ENCODE data around the gene EDEM2.
A peak's percentile ranks its signal among the peaks of the same experiment; 100 is the strongest.
"Not testable (repeated sequence)": the region's sequence is repeated elsewhere in the genome, so short reads cannot be mapped to it uniquely, and the experiment has no call there.

The EDEM2 gene, protein sequence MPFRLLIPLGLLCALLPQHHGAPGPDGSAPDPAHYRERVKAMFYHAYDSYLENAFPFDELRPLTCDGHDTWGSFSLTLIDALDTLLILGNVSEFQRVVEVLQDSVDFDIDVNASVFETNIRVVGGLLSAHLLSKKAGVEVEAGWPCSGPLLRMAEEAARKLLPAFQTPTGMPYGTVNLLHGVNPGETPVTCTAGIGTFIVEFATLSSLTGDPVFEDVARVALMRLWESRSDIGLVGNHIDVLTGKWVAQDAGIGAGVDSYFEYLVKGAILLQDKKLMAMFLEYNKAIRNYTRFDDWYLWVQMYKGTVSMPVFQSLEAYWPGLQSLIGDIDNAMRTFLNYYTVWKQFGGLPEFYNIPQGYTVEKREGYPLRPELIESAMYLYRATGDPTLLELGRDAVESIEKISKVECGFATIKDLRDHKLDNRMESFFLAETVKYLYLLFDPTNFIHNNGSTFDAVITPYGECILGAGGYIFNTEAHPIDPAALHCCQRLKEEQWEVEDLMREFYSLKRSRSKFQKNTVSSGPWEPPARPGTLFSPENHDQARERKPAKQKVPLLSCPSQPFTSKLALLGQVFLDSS

DNA sequence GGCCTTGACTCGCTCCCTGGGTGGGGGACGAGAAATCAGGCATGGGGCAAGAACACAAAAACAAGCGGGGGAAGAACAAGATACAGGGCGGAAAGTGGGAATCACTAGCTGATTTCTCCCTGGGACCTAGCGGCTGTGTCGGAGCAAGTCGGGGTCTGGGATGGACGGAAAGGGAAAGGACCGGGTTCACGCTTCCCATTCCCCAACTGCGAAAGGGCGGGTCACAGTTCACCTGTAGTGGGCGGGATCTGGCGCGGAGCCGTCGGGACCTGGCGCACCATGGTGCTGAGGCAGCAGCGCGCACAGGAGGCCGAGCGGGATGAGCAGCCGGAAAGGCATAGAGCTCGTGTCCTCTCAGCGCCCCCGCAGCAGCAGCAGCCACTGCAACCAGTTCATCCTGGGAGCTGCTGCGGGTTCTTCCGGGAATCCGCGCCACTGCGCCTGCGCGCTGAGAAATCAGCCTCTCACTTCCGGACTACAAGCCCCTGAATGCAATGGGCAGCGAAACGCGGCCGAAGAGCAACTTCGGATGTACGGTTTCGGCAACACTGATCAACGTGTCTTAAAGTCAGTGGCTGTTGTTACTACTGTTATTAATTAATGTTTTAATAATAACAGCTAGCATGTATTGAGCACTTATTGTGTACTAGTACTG is at the start of gene EDEM2:
Gene EDEM2, minus strand, starts transcription at position 417 of the 655 bp plus-strand sequence. Its CDS starts 78 bp downstream, at position 339.
- H3K4me3 ChIP-seq (ENCODE audit: low read depth, low read length), result peak within 1 kb of the TSS; percentile 63
- TF ChIP-seq, protein P1, sequence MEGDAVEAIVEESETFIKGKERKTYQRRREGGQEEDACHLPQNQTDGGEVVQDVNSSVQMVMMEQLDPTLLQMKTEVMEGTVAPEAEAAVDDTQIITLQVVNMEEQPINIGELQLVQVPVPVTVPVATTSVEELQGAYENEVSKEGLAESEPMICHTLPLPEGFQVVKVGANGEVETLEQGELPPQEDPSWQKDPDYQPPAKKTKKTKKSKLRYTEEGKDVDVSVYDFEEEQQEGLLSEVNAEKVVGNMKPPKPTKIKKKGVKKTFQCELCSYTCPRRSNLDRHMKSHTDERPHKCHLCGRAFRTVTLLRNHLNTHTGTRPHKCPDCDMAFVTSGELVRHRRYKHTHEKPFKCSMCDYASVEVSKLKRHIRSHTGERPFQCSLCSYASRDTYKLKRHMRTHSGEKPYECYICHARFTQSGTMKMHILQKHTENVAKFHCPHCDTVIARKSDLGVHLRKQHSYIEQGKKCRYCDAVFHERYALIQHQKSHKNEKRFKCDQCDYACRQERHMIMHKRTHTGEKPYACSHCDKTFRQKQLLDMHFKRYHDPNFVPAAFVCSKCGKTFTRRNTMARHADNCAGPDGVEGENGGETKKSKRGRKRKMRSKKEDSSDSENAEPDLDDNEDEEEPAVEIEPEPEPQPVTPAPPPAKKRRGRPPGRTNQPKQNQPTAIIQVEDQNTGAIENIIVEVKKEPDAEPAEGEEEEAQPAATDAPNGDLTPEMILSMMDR (IDR thresholded peaks at IDR 0.05; ENCODE audit: borderline replicate concordance, insufficient read depth, low read depth, low read length), result no peak

DNA sequence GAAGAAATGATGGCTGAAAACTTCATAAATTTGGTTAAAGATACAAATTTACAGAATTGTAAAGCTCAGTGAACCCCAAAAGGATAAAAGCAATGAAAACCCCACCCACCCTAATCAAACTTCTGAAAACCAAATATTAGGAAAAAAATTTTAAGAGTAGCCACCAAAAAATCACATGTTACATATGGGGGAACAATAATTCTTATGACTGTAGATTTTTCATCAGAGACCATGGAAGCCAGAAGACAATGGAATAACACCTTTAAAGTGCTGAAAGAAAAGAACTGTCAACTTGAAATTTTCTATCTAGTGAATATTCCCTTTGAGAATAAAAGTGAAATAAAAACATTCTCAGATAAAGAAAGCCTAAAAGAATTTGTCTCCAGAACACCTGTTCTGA is 49.2 kb upstream of the EDEM2 start:
- TF ChIP-seq, protein P1 (IDR thresholded peaks at IDR 0.05; ENCODE audit: borderline replicate concordance, insufficient read depth, low read depth, low read length), result no peak
- no peak overlapping the region for H3K4me3 ChIP-seq (ENCODE audit: low read depth, low read length)

DNA sequence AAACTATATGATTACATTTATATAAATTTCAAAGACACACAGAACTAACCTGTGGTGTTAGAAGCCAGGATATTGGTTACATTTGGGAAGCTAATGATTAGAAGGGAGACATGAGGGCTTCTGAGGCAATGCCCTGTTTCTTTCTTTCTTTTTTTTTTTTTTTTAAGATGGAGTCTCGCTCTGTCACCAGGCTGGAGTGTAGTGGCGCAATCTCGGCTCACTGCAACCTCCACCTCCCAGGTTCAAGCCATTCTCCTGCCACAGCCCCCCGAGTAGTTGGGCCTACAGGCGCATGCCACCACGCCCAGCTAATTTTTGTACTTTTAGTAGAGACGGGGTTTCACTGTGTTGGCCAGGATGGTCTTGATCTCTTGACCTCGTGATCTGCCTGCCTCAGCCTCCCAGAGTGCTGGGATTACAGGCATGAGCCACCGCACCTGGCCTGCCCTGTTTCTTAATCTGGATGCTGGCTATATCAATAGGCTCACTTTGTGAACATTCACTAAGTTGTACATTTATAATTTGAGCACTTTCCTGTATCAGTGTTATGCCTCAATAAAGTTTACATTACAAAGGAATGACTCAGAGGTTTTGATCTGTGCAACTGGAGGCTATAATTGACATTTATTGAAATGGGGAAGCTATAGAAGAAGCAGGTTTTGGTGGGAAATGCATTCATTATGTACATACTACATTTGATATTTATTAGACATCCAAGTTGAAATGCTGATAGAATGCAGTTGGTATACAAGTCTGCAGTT is 46.1 kb upstream of the EDEM2 start:
- not testable (repeated sequence) for H3K4me3 ChIP-seq (ENCODE audit: low read depth, low read length)

DNA sequence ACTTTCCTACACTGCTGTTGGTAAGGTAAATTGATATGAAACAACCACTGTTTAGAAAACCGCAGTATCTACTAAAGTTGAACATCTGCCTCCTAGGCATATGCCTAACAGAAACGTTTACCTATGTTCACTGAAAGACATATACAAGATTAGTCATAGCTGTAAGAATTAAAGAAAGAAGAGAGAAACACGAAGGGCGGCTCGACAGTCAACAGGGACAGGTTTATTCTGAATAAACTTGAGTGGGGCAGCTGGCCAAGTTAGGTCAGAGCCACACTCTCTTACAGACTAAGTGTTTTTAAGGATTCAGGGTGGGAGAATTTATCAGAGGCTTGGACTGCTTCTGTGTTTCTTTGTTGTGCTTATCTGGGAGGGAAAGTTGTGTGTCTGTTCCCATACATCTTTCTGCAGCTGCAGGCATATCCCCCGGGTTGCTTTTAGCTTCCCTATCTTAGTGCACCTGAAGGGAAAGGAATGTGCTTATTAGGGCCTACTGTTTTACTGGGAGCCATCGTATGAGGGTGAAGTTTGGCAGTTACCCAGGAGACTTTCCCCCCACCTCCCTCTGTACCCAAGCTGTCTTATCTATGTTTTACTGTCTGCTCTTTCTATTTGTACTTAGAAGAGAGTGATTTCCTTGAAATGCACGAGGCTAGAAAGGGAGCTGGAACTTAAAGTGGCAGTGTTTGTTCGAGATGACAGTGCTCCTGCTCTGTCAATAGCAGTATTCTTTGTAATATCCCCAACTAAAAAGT is 45.2 kb upstream of the EDEM2 start:
- TF ChIP-seq, protein P1 (IDR thresholded peaks at IDR 0.05; ENCODE audit: borderline replicate concordance, insufficient read depth, low read depth, low read length), result no peak
- no peak overlapping the region for H3K4me3 ChIP-seq (ENCODE audit: low read depth, low read length)

DNA sequence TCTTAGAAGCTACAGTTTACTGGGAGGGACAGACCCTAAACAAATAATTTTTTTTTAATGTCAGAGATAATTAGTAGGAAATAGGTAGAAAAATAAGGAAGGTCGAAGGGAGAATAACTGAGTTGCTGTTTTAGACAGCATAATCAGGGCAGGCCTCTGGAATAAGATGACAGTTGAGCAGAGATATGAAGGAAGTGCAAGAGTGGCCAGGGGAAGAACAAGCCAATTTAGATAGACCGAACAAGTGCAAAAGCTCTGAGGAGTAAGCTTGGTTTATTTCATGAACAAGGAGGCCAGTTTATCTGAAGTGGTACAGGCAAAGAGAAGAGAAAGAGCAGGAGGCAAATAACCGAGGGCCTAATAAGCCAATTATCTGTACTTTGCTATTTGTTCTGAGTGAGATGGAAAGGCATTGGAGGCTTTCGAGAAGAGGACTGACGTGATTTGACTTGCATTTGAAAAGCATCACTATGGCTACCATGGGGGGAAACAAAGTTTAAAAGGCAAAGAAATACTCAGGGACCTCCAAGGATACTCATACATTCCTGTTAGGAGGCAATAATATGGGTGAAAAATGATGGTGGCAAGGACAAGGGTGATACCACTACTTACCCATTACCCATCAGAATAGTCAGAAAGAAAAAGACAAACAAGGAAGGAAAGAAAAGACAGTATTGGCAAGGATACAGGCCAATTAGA is 44.4 kb upstream of the EDEM2 start:
- no peak overlapping the region for H3K4me3 ChIP-seq (ENCODE audit: low read depth, low read length)
- TF ChIP-seq, protein P1 (IDR thresholded peaks at IDR 0.05; ENCODE audit: borderline replicate concordance, insufficient read depth, low read depth, low read length), result no peak

DNA sequence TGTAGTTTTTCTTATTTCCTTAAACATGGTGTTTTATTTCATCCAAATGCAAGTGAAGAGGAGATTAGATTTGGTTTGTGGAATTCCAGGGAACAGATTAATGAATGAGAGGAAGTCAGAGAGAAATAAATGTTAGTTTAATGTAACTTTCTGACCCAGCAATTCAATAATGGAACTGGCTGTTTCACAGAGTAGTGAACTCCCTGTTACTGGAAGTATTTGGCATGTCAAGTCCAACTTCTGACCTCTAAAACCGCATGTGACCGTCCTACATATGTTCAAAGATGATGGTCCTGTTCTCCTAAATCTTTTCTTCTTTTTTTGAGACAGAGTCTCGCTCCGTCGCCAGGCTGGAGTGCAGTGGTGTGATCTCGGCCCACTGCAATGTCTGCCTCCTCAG is 43.4 kb upstream of the EDEM2 start:
- TF ChIP-seq, protein P1 (IDR thresholded peaks at IDR 0.05; ENCODE audit: borderline replicate concordance, insufficient read depth, low read depth, low read length), result no peak
- H3K4me3 ChIP-seq (ENCODE audit: low read depth, low read length), result no peak overlapping the region

DNA sequence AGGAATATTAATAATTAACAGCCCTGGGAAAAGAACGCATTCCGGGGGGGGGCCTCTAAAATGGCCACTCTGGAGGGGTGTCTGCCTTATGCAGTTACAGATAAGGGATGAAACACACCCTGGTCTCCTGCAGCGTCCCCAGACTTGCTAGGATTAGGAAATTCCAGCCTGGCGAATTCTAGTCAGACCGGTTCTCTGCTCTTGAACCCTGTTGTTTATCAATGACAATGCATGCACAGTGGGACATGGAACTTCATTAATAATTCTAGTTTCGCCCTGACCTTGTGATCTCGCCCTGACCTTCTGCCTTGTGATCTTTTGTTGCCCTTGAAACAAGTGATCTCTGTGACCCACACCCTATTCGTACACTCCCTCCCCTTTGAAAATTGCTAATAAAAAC is 42.1 kb upstream of the EDEM2 start:
- not testable (repeated sequence) for H3K4me3 ChIP-seq (ENCODE audit: low read depth, low read length)

Data from GM12875 (cell line).